ENCODE measurements around the gene MECP2. TPM values are rescaled to one million over a fixed set of nuclear protein-coding genes. Genes with fewer than 3 reads are reported as not detected.

MECP2 gene
- total RNA-seq, 1 experiment from 2014 or later, result 52.8 TPM

GRCh38 chrX:154142386-154142785 lies 44.9 kb upstream of the MECP2 start:
- BruUV-seq (replicated peaks), result no TSS peak
- Histone ChIP-seq H3K4me1 (ENCODE audit: insufficient read depth, low read length, poor library complexity, severe bottlenecking) (no peaks in the 10 kb centered on the region), H3K27ac (ENCODE audit: low read depth, low read length, poor library complexity, severe bottlenecking) (no peak overlapping the region), H3K36me3 (ENCODE audit: insufficient read depth, low read length, poor library complexity, severe bottlenecking) (no peaks in the 10 kb centered on the region), H3K27me3 (replicated peaks; ENCODE audit: insufficient read depth, low read depth, low read length, poor library complexity) (no peaks in the 10 kb centered on the region), H3K9me3 (ENCODE audit: low read depth, low read length, poor library complexity, severe bottlenecking) (no peaks in the 10 kb centered on the region), H3K4me3 (ENCODE audit: low read depth, low read length, poor library complexity, severe bottlenecking) (no peak overlapping the region)
- ChIA-PET CTCF (no interaction called here), POLR2A (ENCODE audit: low non-redundant PET) (no interaction called here)
- TF ChIP-seq, protein P1, sequence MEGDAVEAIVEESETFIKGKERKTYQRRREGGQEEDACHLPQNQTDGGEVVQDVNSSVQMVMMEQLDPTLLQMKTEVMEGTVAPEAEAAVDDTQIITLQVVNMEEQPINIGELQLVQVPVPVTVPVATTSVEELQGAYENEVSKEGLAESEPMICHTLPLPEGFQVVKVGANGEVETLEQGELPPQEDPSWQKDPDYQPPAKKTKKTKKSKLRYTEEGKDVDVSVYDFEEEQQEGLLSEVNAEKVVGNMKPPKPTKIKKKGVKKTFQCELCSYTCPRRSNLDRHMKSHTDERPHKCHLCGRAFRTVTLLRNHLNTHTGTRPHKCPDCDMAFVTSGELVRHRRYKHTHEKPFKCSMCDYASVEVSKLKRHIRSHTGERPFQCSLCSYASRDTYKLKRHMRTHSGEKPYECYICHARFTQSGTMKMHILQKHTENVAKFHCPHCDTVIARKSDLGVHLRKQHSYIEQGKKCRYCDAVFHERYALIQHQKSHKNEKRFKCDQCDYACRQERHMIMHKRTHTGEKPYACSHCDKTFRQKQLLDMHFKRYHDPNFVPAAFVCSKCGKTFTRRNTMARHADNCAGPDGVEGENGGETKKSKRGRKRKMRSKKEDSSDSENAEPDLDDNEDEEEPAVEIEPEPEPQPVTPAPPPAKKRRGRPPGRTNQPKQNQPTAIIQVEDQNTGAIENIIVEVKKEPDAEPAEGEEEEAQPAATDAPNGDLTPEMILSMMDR (conservative IDR thresholded peaks at IDR 0.05; ENCODE audit: low read depth, low read length), result no peak
- no peak for TF ChIP-seq EZH2 (IDR thresholded peaks at IDR 0.05; ENCODE audit: borderline replicate concordance, low read depth, low read length, poor library complexity, severe bottlenecking)
- no peak for DNase-seq (ENCODE audit: low spot score)
- intact Hi-C loops (cut with micrococcal nuclease; ENCODE audit: unreplicated experiment), result no loop called here

DNA sequence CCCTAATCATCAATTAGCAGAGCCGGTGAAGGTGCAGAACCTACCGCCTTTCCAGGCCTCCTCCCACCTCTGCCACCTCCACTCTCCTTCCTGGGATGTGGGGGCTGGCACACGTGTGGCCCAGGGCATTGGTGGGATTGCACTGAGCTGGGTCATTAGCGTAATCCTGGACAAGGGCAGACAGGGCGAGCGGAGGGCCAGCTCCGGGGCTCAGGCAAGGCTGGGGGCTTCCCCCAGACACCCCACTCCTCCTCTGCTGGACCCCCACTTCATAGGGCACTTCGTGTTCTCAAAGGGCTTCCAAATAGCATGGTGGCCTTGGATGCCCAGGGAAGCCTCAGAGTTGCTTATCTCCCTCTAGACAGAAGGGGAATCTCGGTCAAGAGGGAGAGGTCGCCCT lies 43.2 kb upstream of the MECP2 start:
- ChIA-PET POLR2A (ENCODE audit: low non-redundant PET) (no interaction called here), CTCF (no interaction called here)
- Histone ChIP-seq H3K4me1 (ENCODE audit: insufficient read depth, low read length, poor library complexity, severe bottlenecking) (no peaks in the 10 kb centered on the region), H3K36me3 (ENCODE audit: insufficient read depth, low read length, poor library complexity, severe bottlenecking) (no peaks in the 10 kb centered on the region), H3K9me3 (ENCODE audit: low read depth, low read length, poor library complexity, severe bottlenecking) (no peaks in the 10 kb centered on the region), H3K27ac (ENCODE audit: low read depth, low read length, poor library complexity, severe bottlenecking) (no peak overlapping the region), H3K4me3 (ENCODE audit: low read depth, low read length, poor library complexity, severe bottlenecking) (no peak overlapping the region), H3K27me3 (replicated peaks; ENCODE audit: insufficient read depth, low read depth, low read length, poor library complexity) (no peaks in the 10 kb centered on the region)
- intact Hi-C loops (cut with micrococcal nuclease; ENCODE audit: unreplicated experiment), result no loop called here
- no peak for DNase-seq (ENCODE audit: low spot score)
- no TSS peak for BruUV-seq (replicated peaks)
- TF ChIP-seq EZH2 (IDR thresholded peaks at IDR 0.05; ENCODE audit: borderline replicate concordance, low read depth, low read length, poor library complexity, severe bottlenecking), result no peak
- TF ChIP-seq, protein P1 (conservative IDR thresholded peaks at IDR 0.05; ENCODE audit: low read depth, low read length), result no peak

DNA sequence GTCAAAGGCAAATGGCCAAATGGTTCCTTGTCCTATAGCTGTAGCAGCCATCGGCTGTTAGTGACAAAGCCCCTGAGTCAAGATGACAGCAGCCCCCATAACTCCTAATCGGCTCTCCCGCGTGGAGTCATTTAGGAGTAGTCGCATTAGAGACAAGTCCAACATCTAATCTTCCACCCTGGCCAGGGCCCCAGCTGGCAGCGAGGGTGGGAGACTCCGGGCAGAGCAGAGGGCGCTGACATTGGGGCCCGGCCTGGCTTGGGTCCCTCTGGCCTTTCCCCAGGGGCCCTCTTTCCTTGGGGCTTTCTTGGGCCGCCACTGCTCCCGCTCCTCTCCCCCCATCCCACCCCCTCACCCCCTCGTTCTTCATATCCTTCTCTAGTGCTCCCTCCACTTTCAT lies 42.7 kb upstream of the MECP2 start:
- ChIA-PET POLR2A (ENCODE audit: low non-redundant PET) (no interaction called here), CTCF (no interaction called here)
- no TSS peak for BruUV-seq (replicated peaks)
- H3K36me3 ChIP-seq (ENCODE audit: insufficient read depth, low read length, poor library complexity, severe bottlenecking), result no peaks in the 10 kb centered on the region
- no peaks in the 10 kb centered on the region for H3K4me1 ChIP-seq (ENCODE audit: insufficient read depth, low read length, poor library complexity, severe bottlenecking)
- TF ChIP-seq EZH2 (IDR thresholded peaks at IDR 0.05; ENCODE audit: borderline replicate concordance, low read depth, low read length, poor library complexity, severe bottlenecking), result no peak
- TF ChIP-seq, protein P1 (conservative IDR thresholded peaks at IDR 0.05; ENCODE audit: low read depth, low read length), result no peak
- no peaks in the 10 kb centered on the region for H3K27me3 ChIP-seq (replicated peaks; ENCODE audit: insufficient read depth, low read depth, low read length, poor library complexity)
- H3K9me3 ChIP-seq (ENCODE audit: low read depth, low read length, poor library complexity, severe bottlenecking), result no peaks in the 10 kb centered on the region
- no peak for DNase-seq (ENCODE audit: low spot score)
- H3K27ac ChIP-seq (ENCODE audit: low read depth, low read length, poor library complexity, severe bottlenecking), result no peak overlapping the region
- intact Hi-C loops (cut with micrococcal nuclease; ENCODE audit: unreplicated experiment), result no loop called here
- no peak overlapping the region for H3K4me3 ChIP-seq (ENCODE audit: low read depth, low read length, poor library complexity, severe bottlenecking)
